HepG2 (cell line): ENCODE measurements around the gene PRXL2B. TPM values are rescaled to one million over a fixed set of nuclear protein-coding genes. Genes with fewer than 3 reads are reported as not detected.

Experiments used
- ATAC-seq: fragments of 200-7000 bp; cut with Tn5 transposase; 3 replicates; pipeline ENCODE4 v1.9.1; 2020; ENCODE audit warnings: mild to moderate bottlenecking, moderate library complexity
- BruUV-seq: library from RNA; stranded (reverse); fragments of 400-500 nt; replicated peaks from 2 replicates; lab custom pipeline; 2021; lab: Mats Ljungman, UMichigan
- CTCF ChIA-PET: fragments of 300-600 bp; formaldehyde crosslinking; extraction: SDS; loops from one replicate; lab custom pipeline; 2021; ENCODE audit warnings: low total read pairs, inconsistent platforms, low intra/inter-chr PET ratio; lab: Yijun Ruan, JAX
- POLR2A ChIA-PET: fragments of 350-600 bp; sonication (Branson Sonifier 250); formaldehyde crosslinking; loops from one replicate; lab custom pipeline; 2020; ENCODE audit warnings: antibody characterized with exemption, inconsistent platforms; lab: Yijun Ruan, JAX
- DNase-seq: peaks from one replicate; pipeline ENCODE4 v3.0.0-alpha.2; 2015; ENCODE audit warnings: low spot score
- FAIRE-seq: peaks from 3 replicates; lab custom pipeline; 2011; peaks lifted over from hg19 to GRCh38; lab: Jason Lieb, UNC
- H2AFZ ChIP-seq: one replicate; pipeline ENCODE4 v1.6.1; 2011; ENCODE audit warnings: low read length, inconsistent platforms
- H3K27ac ChIP-seq: fragments of 300-600 bp; 3 replicates; pipeline ENCODE4 v1.8.0; 2011; ENCODE audit warnings: mixed run types, mild to moderate bottlenecking, mixed read lengths, low read length, inconsistent platforms; ENCODE audit not compliant: insufficient read depth; ENCODE audit errors: extremely low read length
- H3K27me3 ChIP-seq, 2 experiments: fragments of 200-600 bp in 1 of 2; 2 replicates in 1 of 2; 3 replicates in 1 of 2; pipeline versions ENCODE4 v1.6.0 to v1.8.0; 2011; ENCODE audit warnings: low read length in 2 of 2, mild to moderate bottlenecking in 2 of 2, moderate library complexity in 2 of 2, inconsistent platforms in 1 of 2; ENCODE audit not compliant: insufficient read depth in 2 of 2, control insufficient read depth in 1 of 2
- H3K36me3 ChIP-seq, 2 experiments: fragments of 200-600 bp in 1 of 2; replicated peaks in 1 of 2; 2 replicates in 1 of 2; 3 replicates in 1 of 2; pipeline versions ENCODE4 v1.5.1 to v1.8.0; 2011; ENCODE audit warnings: low read length in 2 of 2, inconsistent platforms in 1 of 2; ENCODE audit not compliant: insufficient read depth in 2 of 2, control insufficient read depth in 1 of 2
- H3K4me1 ChIP-seq: 2 replicates; pipeline ENCODE4 v1.5.1; 2012; ENCODE audit warnings: low read length, inconsistent platforms; ENCODE audit not compliant: insufficient read depth
- H3K4me2 ChIP-seq: 2 replicates; pipeline ENCODE4 v1.6.0; 2011; ENCODE audit warnings: low read depth, low read length, inconsistent platforms
- H3K4me3 ChIP-seq, 3 experiments: fragments of 200-600 bp in 1 of 3; sonication (generic), shearing (Covaris generic) in 1 of 3; replicated peaks in 1 of 3; 2 replicates each; pipeline ENCODE4 v1.5.1; 2011 to 2016; ENCODE audit warnings: low read length in 3 of 3, inconsistent platforms in 2 of 3, low read depth in 2 of 3, mild to moderate bottlenecking in 2 of 3, control low read depth in 1 of 3, mixed read lengths in 1 of 3; ENCODE audit not compliant: insufficient read depth in 1 of 3
- H3K79me2 ChIP-seq: one replicate; pipeline ENCODE4 v1.6.1; 2011; ENCODE audit warnings: low read length, inconsistent platforms; ENCODE audit not compliant: insufficient read depth
- H3K9ac ChIP-seq: 2 replicates; pipeline ENCODE4 v1.6.0; 2011; ENCODE audit warnings: mild to moderate bottlenecking, low read depth, low read length, inconsistent platforms; ENCODE audit not compliant: insufficient read depth
- H3K9me3 ChIP-seq: 2 replicates; pipeline ENCODE4 v1.5.1; 2012; ENCODE audit warnings: mild to moderate bottlenecking, low read length
- H4K20me1 ChIP-seq: 2 replicates; pipeline ENCODE4 v1.6.0; 2011; ENCODE audit warnings: inconsistent platforms, mild to moderate bottlenecking, low read length, moderate library complexity; ENCODE audit not compliant: insufficient read depth
- KMT2B ChIP-seq: IDR thresholded peaks from 2 replicates; pipeline ENCODE4 v1.6.1; 2016; ENCODE audit warnings: missing genetic modification reagents, missing compliant biosample characterization
- NR2F6 ChIP-seq, 2 experiments: IDR thresholded peaks; 2 replicates each; pipeline ENCODE4 v1.6.1; 2016; ENCODE audit warnings: antibody characterized with exemption in 1 of 2, mild to moderate bottlenecking in 1 of 2
- ZBTB43 ChIP-seq: sonication (generic); formaldehyde crosslinking; conservative IDR thresholded peaks from 2 replicates; pipeline ENCODE4 v1.4.0; 2020; ENCODE audit warnings: missing genetic modification reagents
- ZNF260 ChIP-seq: sonication (generic); formaldehyde crosslinking; IDR thresholded peaks from 2 replicates; pipeline ENCODE4 v1.4.0; 2020; ENCODE audit warnings: missing genetic modification reagents, low read depth, mild to moderate bottlenecking, borderline replicate concordance
- ZNF326 ChIP-seq: sonication (generic); formaldehyde crosslinking; IDR thresholded peaks from 2 replicates; pipeline ENCODE4 v1.4.0; 2020; ENCODE audit warnings: missing genetic modification reagents, borderline replicate concordance
- ZNF512B ChIP-seq: sonication (generic); formaldehyde crosslinking; IDR thresholded peaks from 2 replicates; pipeline ENCODE4 v1.5.1; 2020; ENCODE audit warnings: missing genetic modification reagents, mild to moderate bottlenecking, borderline replicate concordance
- ZNF83 ChIP-seq: sonication (generic); formaldehyde crosslinking; IDR thresholded peaks from 2 replicates; pipeline ENCODE4 v1.4.0; 2020; ENCODE audit warnings: missing genetic modification reagents, mild to moderate bottlenecking, borderline replicate concordance
- WGBS: methylation state at CpG from one replicate; pipeline ENCODE4 v1.1.6; 2017; ENCODE audit warnings: low lambda C conversion rate; 5-methylcytosine and 5-hydroxymethylcytosine counted together
- in situ Hi-C: cut with HindIII; loops from 2 replicates; pipeline ENCODE4 v1.10.0; 2017; ENCODE audit warnings: low pct_unique_long_range_greater_than_20kb; ENCODE audit not compliant: extremely low pct_ligation_motif_present
- intact Hi-C: fragments of 100-400 bp; cut with micrococcal nuclease; formaldehyde crosslinking; loops from one replicate; pipeline ENCODE4 v1.10.0; 2022; ENCODE audit not compliant: unreplicated experiment
- polyA plus RNA-seq, 8 experiments: library from polyadenylated mRNA; depleted of rRNA in 3 of 8; stranded (reverse) in 7 of 8; unstranded in 1 of 8; fragments of >200 nt; fragmentation: Illumina TruSeq in 4 of 8; extraction: Trizol in 4 of 8; gene quantifications; 2 replicates each; pipeline versions ENCODE4 v1.2.1 to v1.2.3, GENCODE V29; 2011 to 2016; ENCODE audit warnings: low read depth in 4 of 8, missing spikeins in 1 of 8, mixed read lengths in 1 of 8; ENCODE audit not compliant: insufficient read depth in 1 of 8
- total RNA-seq, 5 experiments: library from RNA; depleted of rRNA; stranded (reverse); fragments of >200 nt; fragmentation: Illumina TruSeq; extraction: Trizol; gene quantifications; 2 replicates each; pipeline ENCODE4 v1.2.3, GENCODE V29; 2016; ENCODE audit warnings: low read depth in 1 of 5

PRXL2B gene
- total and polyA plus RNA-seq, 2 of the 13 experiments (the other 11 are each of a cell fraction or from before 2014, with no cell fraction given) = 16.8 to 22.1 TPM

GRCh38 chr1:2596530-2597333 is 10.2 kb downstream of the PRXL2B start:
- no peak for FAIRE-seq
- no TSS peak for BruUV-seq
- no peak for ATAC-seq

More at GRCh38 chr1:2596530-2597333, 10.2 kb downstream of the PRXL2B start:
- Histone ChIP-seq H3K79me2 (no peaks in the 10 kb centered on the region), H3K4me2 (no peak overlapping the region), H3K4me3 (no peak overlapping the region), H3K9me3 (no peaks in the 10 kb centered on the region), H3K27ac (no peak overlapping the region), H3K27me3 (peaks cover 8 to 56% of the 10 kb centered on the region in 2 experiments; a peak in 4 of 5 replicates), H3K36me3 (no peaks in the 10 kb centered on the region), H2AFZ (no peak overlapping the region), H3K9ac (no peak overlapping the region), H3K4me1 (peaks cover 12% of the 10 kb centered on the region), H4K20me1 (no peaks in the 10 kb centered on the region)
- in situ Hi-C loops (no loop called here), intact Hi-C loops (no loop called here)
- POLR2A ChIA-PET = no interaction called here
- WGBS = 67% methylated on average over 8 of the region's 28 CpGs
- CTCF ChIA-PET = no interaction called here
- TF ChIP-seq ZNF326 (CRISPR knock-in tag) (no peak), ZNF83 (CRISPR knock-in tag) (no peak), ZBTB43 (CRISPR knock-in tag) (no peak), NR2F6 (IDR thresholded peaks at IDR 0.05) (no peak), NR2F6 (CRISPR knock-in tag; IDR thresholded peaks at IDR 0.05) (no peak), ZNF260 (CRISPR knock-in tag) (no peak), ZNF512B (CRISPR knock-in tag) (no peak), KMT2B (CRISPR knock-in tag) (no peak)
- DNase-seq = no peak
